HG03378 (cell line): ENCODE data around the gene ROBO1.

ENCODE experiments used
- ATAC-seq: cut with Tn5 transposase; IDR thresholded peaks from one replicate; pipeline ENCODE4 v1.9.1; 2021; ENCODE audit warnings: mild to moderate bottlenecking, moderate library complexity; ENCODE audit not compliant: unreplicated experiment

The ROBO1 gene

GRCh38 chr3:79478620-79479019 is 289.2 kb downstream of the ROBO1 start:
- ATAC-seq = no peak

- no peak for ATAC-seq
Measured at GRCh38 chr3:79477242-79477641, 290.6 kb downstream of the ROBO1 start.

- ATAC-seq = no peak
Measured at GRCh38 chr3:79473993-79474392, 293.8 kb downstream of the ROBO1 start.

- no peak for ATAC-seq
Measured at GRCh38 chr3:79467721-79468120, 300.1 kb downstream of the ROBO1 start.

- no peak for ATAC-seq
Measured at GRCh38 chr3:79461129-79461792, 306.5 kb downstream of the ROBO1 start.

GRCh38 chr3:79453600-79453999 is 314.2 kb downstream of the ROBO1 start:
- no peak for ATAC-seq

- ATAC-seq = no peak
Measured at GRCh38 chr3:79436387-79436786, 331.4 kb downstream of the ROBO1 start.

- ATAC-seq = no peak
Measured at GRCh38 chr3:79427081-79427480, 340.7 kb downstream of the ROBO1 start.

- ATAC-seq = no peak
Measured at GRCh38 chr3:79424811-79425210, 343.0 kb downstream of the ROBO1 start.

GRCh38 chr3:79423417-79423816 is 344.4 kb downstream of the ROBO1 start:
- no peak for ATAC-seq

- ATAC-seq = no peak
Measured at GRCh38 chr3:79421273-79421672, 346.5 kb downstream of the ROBO1 start.

- no peak for ATAC-seq
Measured at GRCh38 chr3:79418855-79419621, 348.8 kb downstream of the ROBO1 start.

- ATAC-seq = no peak
Measured at GRCh38 chr3:79415356-79415755, 352.4 kb downstream of the ROBO1 start.

GRCh38 chr3:79414806-79415205 is 353.0 kb downstream of the ROBO1 start:
- ATAC-seq = no peak

GRCh38 chr3:79414035-79414434 is 353.8 kb downstream of the ROBO1 start:
- ATAC-seq = no peak

GRCh38 chr3:79412537-79412936 is 355.3 kb downstream of the ROBO1 start:
- ATAC-seq = no peak

- no peak for ATAC-seq
Measured at GRCh38 chr3:79410617-79411016, 357.2 kb downstream of the ROBO1 start.

- no peak for ATAC-seq
Measured at GRCh38 chr3:79410136-79410535, 357.7 kb downstream of the ROBO1 start.

GRCh38 chr3:79406175-79406574 is 361.6 kb downstream of the ROBO1 start:
- no peak for ATAC-seq

GRCh38 chr3:79405183-79405582 is 362.6 kb downstream of the ROBO1 start:
- ATAC-seq = no peak

GRCh38 chr3:79396595-79396994 is 371.2 kb downstream of the ROBO1 start:
- ATAC-seq = no peak

- no peak for ATAC-seq
Measured at GRCh38 chr3:79392479-79392878, 375.3 kb downstream of the ROBO1 start.

GRCh38 chr3:79390352-79390751 is 377.4 kb downstream of the ROBO1 start:
- ATAC-seq = no peak
